ENCODE data around the gene ARPC5L.
"Not testable (repeated sequence)": the region's sequence is repeated elsewhere in the genome, so short reads cannot be mapped to it uniquely, and the experiment has no call there.

Gene ARPC5L

DNA sequence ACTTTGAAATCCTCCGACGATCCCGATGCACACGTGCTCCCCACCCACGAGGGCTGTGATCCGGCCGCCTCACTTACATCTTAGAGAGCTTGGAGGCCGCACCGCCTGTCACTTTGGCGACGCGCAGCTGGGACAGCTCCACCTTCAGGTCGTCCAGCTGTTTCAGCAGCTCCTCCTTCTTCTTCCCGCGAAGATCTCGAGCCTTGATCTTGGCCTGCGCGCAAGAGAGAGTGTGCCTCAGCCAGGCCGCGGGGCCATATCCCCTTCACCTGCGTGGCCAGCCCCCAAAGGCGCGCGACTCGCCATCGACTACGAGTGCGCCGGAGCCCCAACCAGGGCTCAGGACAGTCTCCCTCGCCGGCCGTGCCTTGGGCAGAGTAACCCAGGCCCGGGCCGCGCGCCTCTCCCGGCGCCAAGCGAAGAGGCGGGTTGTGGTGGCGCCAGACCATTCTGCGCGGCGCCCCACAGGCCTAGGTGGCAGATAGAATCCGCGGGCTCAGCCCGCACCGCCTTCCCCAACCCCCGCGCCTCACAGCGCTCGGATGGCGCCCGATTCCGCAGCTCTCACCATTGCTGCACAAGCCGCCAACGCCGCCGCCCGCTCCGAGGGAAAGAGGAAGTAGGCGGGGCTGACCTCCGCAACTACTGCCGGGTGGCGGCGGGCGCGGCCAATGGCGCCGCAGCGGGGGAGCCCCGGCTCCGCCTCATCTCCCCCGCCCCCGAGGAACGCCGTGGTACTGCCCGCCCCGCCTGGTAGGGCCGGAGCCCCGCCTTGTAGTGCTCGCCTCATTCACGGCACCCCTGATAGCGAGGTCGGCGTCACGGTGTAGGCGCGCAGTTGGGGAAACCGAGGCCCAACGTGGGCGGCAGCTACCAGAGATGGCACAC, at the start of gene ARPC5L, which contains the start of gene RPL35:
Gene ARPC5L, plus strand, starts transcription at position 789 of the 888 bp plus-strand sequence. CDS start 7,161 bp downstream, outside the sequence.
Gene RPL35, minus strand, starts transcription at position 616 of the 888 bp plus-strand sequence. Its CDS starts 45 bp downstream, at position 571.
- peak; percentile 95 for DNase-seq (ENCODE audit: low read depth)

GRCh38 chr9:124812441-124812876, 49.5 kb upstream of the ARPC5L start:
- no peak for DNase-seq (ENCODE audit: low read depth)

DNA sequence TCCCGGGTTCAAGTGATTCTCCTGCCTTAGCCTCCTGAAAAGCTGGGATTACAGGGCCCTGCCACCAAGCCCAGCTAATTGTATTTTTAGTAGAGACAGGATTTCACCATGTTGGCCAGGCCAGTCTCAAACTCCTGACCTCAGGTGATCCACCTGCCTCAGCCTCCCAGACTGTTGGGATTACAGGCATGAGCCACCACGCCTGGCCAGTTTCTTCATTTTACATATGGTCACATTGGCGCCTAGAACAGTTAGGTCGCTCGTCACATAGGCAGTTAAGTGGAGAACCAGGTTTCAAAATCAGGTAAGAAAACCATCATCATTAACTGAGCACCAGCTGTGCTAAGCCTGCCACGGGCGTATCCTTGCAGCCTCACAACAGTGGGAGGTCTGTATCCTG, 48.9 kb upstream of the ARPC5L start:
- no peak for DNase-seq (ENCODE audit: low read depth)

DNA sequence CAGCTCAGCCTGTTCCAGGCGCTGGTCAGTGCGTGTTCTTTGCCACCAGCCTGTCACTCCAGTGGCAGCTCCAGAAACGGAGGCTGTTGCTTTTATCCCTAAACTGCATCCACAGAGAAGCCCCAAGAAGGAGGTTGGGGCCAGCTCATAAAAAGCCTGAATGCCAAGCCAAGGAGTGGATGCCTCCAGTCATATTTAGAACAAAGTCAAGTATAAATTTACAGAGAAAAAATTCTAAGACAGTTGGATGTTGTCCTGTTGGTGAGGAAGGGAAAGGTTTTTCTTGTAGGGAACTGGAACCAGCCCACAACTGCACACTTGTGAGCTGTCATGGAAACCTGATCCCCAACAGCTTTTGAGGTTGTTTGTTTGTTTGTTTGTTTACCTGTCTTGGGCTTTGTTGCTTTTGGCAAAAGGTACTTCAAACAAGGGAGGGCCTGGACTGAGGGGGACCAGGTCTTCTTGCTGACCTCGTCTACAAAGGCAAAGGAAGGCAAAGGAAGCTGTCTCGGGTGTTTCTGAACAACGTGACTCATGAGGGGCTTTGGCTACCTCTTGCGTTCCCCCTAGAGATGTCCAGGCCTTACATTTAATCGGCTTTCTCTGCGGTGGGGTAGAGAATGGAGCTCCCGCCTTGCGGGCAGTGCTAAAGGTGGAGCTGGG, 48.3 kb upstream of the ARPC5L start:
- no peak for DNase-seq (ENCODE audit: low read depth)

DNA sequence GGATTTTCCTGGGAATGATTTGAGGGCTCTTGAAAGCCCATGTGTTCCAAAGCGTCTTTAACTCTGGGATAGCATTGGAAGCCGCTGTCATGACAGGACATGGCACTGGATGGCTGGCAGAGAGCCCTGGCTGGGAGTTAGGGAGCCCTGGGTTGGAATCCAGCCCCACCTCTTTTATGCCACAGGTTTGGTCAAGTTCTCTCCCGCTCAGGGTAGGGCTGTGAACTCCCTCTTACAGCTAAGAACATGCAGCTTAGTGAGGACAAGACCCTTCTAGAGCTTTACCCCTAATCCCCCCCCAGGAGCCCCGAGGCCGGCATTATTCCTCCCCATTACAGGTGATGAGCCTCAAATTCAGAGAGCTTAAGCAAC, 47.8 kb upstream of the ARPC5L start:
- DNase-seq (ENCODE audit: low read depth): no peak

- no peak for DNase-seq (ENCODE audit: low read depth)
Observed at GRCh38 chr9:124815601-124816000, 46.3 kb upstream of the ARPC5L start.

- DNase-seq (ENCODE audit: low read depth): no peak
Observed at GRCh38 chr9:124818431-124819281, 43.3 kb upstream of the ARPC5L start.

GRCh38 chr9:124820698-124821623, 41.0 kb upstream of the ARPC5L start:
- DNase-seq (ENCODE audit: low read depth): no peak

DNA sequence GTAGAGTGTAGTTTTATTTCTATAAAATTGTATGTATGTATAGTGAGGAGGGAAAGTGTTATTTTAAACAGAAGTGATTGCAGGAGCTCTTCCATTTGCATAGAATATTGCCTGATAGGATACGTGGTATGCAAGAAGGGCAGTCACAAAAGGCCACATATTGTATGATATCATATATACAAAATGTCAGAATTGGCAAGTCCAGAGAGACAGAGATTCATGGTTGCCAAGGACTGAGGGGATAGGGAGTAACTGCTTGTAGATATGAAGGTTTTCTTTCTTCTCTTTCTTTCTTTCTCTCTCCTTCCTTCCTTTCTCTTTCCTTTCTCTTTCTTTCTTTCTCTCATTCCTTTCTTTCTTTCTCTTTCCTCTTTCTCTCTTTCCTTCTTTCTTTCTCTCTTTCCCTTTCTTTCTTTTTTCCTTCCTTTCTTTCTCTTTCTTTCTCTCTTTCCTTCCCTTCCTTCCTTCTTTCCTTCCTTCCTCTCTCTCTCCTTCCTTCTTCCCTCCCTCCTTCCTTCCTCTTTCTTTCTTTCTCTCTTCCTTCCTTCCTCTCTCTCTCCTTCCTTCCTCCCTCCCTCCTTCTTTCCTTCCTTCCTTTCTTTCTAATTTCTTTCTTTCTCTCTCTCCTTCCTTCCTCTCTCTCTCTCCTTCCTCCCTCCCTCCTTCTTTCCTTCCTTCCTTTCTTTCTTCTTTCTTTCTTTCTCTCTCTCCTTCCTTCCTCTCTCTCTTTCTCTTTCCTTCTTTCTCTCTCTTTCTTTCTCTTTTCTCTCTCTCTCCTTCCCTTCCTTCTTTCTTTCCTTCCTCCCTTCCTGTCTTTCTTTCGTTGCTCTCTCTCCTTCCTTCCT, 33.2 kb upstream of the ARPC5L start:
- DNase-seq (ENCODE audit: low read depth): no peak

DNA sequence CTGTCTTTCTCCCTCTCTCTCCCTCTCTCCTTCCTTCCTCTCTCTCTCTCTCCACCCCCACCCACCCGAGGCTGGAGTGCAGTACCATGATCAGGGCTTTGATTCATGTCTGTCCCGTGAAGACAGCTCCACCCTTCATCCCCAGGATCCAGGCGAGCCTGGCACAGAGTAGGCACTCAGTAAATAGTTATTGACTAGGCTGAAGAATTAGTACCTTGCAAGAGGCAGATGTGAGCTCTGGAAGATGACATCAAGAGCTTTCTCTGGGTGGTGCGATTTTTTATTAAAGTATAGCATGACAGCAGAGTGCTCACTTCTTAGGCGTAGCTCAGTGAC, 32.6 kb upstream of the ARPC5L start:
- DNase-seq (ENCODE audit: low read depth): no peak

DNA sequence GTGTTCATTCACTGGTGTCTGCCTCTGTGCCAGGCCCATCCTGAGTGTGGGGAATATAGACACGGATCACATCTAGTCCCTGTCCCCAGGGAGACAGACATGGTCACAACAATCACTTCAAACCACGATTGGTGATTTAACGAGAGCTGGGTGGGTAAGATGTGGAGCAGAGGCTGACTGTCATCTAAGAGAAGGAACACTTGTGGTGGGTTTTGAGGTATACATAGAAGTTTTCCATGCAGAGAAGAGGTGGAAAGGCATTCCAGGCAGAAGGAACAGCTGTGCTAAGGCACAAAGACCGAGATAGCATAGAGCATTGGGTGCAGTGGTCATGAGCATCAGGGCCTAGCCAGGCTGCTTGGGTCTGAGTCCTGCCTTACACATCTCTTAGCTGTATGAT, 31.3 kb upstream of the ARPC5L start:
- no peak for DNase-seq (ENCODE audit: low read depth)

DNA sequence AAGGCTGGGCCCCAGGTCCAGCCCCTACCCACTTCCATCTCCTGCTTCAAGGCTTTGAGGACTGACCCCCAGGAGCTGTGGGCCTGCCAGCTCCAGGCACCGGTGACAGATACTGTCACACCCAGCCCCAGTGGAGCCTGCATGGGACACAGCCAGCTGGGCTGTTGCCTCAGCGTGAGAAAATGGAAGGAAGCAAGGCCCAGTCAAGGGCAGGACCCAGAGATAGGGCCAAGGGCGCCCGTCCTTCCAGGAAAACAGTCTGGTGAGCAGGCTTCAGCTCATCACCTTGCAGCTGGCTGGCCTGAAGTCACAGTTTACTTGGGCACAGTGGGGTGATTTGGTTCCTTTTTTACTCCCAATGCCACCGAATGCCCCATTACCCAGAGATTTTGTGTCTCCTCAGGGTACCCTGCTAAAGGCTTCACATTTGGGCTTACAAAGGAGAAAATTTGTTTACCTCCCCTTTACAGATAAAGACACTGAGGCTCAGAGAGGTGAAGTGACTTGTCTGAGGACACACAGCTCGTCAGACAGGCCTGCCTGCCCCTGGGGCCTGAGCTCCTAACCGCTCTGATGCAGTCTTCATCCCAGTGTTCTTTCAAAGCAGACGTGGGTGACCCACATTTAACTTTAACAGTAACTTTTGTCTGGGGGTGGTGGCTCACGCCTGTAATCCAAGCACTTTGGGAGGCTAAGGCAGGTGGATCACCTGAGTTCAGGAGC, 30.1 kb upstream of the ARPC5L start:
- no peak for DNase-seq (ENCODE audit: low read depth)

DNA sequence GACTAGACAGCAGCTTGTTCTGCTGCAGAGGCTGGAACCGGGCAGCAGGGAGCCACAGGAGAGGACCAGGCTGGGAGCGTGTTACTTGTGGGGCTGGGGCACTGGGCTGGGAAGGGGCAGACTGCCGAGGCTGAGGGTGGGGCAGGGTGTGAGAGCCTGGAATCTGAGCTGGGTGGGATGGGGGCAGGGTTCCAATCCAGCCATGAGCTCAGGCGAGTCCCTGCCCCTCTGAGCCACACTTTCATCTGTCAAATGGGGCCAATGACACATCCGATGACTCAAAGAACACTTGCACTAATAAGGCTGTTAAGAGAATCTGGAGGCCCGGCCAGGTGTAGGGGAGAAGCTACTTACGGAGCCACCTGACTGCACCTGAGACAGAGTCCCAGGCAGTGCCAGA, 27.3 kb upstream of the ARPC5L start:
- no peak for DNase-seq (ENCODE audit: low read depth)

DNA sequence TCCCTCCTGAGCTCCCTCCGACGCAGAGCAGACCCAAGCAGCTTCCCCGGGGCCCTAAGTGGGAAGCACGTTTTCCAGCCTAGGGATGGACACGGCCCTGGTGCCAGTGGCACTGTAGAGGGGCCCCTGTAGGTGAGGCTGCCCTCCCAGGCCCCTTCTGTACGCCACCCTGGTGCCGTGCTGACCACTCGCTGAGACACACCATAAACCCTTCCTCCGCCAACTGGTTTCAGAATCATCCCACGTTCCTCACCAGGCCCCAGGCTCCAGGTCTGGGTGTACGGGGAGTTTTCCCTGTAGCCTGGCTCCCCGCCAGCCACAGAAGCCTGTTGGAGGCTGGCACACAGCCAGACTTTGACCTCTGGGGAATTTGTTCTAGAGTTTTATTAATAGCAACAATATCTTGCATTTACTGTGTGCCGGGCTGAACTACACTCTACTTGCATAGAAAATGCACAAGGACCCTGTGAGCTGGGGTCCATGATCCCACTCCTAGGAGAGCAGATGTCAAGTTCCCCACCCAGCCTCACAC, 26.8 kb upstream of the ARPC5L start:
- DNase-seq (ENCODE audit: low read depth): no peak

GRCh38 chr9:124838132-124838531, 23.8 kb upstream of the ARPC5L start:
- not testable (repeated sequence) for DNase-seq (ENCODE audit: low read depth)

- DNase-seq (ENCODE audit: low read depth): not testable (repeated sequence)
Observed at GRCh38 chr9:124838567-124839275, 23.2 kb upstream of the ARPC5L start.

- DNase-seq (ENCODE audit: low read depth): no peak
Observed at GRCh38 chr9:124839612-124840299, 22.2 kb upstream of the ARPC5L start.

DNA sequence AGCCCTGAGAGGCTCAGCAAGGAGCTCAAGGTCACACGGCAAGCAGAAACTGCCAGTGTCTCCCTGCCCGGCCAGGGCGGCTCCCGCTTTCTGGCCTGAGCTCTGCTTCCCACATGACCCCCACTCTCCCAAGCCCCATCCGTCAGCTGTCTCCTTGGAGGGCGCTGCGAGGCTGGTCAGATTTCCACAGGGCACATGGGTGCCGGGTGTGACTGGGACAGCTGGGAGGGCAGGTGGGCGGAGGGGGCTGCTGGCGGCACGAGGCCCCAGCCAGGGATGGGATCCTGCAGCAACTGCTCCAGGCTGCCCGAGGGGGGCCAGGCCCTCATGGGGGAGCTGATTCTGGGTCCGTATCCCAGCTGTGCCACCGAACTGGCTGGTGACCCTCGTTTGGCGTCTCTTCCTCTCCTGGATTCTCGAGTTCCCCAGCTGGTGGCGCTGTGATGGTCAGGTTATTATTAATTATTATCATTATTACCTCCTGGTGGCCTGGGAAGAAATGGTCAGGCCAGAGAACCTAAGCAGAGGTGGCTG, 21.6 kb upstream of the ARPC5L start:
- DNase-seq (ENCODE audit: low read depth): no peak

Measured in activated T-cell treated with anti-CD3 and anti-CD28 coated beads for 48 hours (primary cell).